ENCODE results near the gene NLRP6.

NLRP6 gene

GRCh38 chr11:240315-240714 is 37.9 kb upstream of the NLRP6 start:
- ATAC-seq, result no peak
- TF ChIP-seq ZNF70 (CRISPR knock-in tag; IDR thresholded peaks at IDR 0.05) (no peak), CSDC2 (CRISPR knock-in tag; IDR thresholded peaks at IDR 0.05) (no peak), ESRRG (CRISPR knock-in tag; IDR thresholded peaks at IDR 0.05) (no peak), ISL1 (CRISPR knock-in tag; IDR thresholded peaks at IDR 0.05) (no peak), BACH2 (CRISPR knock-in tag; IDR thresholded peaks at IDR 0.05; ENCODE audit: borderline replicate concordance) (no peak), ZNF565 (CRISPR knock-in tag; conservative IDR thresholded peaks at IDR 0.05; ENCODE audit: low read depth) (no peak), OSR1 (CRISPR knock-in tag; IDR thresholded peaks at IDR 0.05) (no peak), GLIS3 (CRISPR knock-in tag; IDR thresholded peaks at IDR 0.05) (no peak), PPARA (CRISPR knock-in tag; IDR thresholded peaks at IDR 0.05; ENCODE audit: borderline replicate concordance) (no peak), TCF4 (CRISPR knock-in tag; IDR thresholded peaks at IDR 0.05; ENCODE audit: borderline replicate concordance) (no peak), RARB (CRISPR knock-in tag; IDR thresholded peaks at IDR 0.05) (no peak), ZNF8 (CRISPR knock-in tag; IDR thresholded peaks at IDR 0.05) (no peak), TOX (CRISPR knock-in tag; IDR thresholded peaks at IDR 0.05; ENCODE audit: borderline replicate concordance) (no peak), ZC3H10 (CRISPR knock-in tag; IDR thresholded peaks at IDR 0.05) (no peak), ARNTL (CRISPR knock-in tag; IDR thresholded peaks at IDR 0.05; ENCODE audit: borderline replicate concordance, low read depth) (no peak), SNAI2 (CRISPR knock-in tag; IDR thresholded peaks at IDR 0.05) (no peak), ZFP3 (CRISPR knock-in tag; IDR thresholded peaks at IDR 0.05) (no peak)
- TF ChIP-seq, protein P1, sequence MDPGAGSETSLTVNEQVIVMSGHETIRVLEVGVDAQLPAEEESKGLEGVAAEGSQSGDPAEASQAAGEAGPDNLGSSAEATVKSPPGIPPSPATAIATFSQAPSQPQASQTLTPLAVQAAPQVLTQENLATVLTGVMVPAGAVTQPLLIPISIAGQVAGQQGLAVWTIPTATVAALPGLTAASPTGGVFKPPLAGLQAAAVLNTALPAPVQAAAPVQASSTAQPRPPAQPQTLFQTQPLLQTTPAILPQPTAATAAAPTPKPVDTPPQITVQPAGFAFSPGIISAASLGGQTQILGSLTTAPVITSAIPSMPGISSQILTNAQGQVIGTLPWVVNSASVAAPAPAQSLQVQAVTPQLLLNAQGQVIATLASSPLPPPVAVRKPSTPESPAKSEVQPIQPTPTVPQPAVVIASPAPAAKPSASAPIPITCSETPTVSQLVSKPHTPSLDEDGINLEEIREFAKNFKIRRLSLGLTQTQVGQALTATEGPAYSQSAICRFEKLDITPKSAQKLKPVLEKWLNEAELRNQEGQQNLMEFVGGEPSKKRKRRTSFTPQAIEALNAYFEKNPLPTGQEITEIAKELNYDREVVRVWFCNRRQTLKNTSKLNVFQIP (CRISPR knock-in tag; IDR thresholded peaks at IDR 0.05; ENCODE audit: borderline replicate concordance, low read depth), result no peak
- TF ChIP-seq, protein P2, sequence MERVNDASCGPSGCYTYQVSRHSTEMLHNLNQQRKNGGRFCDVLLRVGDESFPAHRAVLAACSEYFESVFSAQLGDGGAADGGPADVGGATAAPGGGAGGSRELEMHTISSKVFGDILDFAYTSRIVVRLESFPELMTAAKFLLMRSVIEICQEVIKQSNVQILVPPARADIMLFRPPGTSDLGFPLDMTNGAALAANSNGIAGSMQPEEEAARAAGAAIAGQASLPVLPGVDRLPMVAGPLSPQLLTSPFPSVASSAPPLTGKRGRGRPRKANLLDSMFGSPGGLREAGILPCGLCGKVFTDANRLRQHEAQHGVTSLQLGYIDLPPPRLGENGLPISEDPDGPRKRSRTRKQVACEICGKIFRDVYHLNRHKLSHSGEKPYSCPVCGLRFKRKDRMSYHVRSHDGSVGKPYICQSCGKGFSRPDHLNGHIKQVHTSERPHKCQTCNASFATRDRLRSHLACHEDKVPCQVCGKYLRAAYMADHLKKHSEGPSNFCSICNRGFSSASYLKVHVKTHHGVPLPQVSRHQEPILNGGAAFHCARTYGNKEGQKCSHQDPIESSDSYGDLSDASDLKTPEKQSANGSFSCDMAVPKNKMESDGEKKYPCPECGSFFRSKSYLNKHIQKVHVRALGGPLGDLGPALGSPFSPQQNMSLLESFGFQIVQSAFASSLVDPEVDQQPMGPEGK (CRISPR knock-in tag; IDR thresholded peaks at IDR 0.05; ENCODE audit: borderline replicate concordance), result no peak
- TF ChIP-seq, protein P3, sequence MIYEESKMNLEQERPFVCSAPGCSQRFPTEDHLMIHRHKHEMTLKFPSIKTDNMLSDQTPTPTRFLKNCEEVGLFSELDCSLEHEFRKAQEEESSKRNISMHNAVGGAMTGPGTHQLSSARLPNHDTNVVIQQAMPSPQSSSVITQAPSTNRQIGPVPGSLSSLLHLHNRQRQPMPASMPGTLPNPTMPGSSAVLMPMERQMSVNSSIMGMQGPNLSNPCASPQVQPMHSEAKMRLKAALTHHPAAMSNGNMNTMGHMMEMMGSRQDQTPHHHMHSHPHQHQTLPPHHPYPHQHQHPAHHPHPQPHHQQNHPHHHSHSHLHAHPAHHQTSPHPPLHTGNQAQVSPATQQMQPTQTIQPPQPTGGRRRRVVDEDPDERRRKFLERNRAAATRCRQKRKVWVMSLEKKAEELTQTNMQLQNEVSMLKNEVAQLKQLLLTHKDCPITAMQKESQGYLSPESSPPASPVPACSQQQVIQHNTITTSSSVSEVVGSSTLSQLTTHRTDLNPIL (CRISPR knock-in tag; IDR thresholded peaks at IDR 0.05; ENCODE audit: low read depth), result no peak

- ATAC-seq, result no peak
Observed at GRCh38 chr11:241634-242033, 36.6 kb upstream of the NLRP6 start.

DNA sequence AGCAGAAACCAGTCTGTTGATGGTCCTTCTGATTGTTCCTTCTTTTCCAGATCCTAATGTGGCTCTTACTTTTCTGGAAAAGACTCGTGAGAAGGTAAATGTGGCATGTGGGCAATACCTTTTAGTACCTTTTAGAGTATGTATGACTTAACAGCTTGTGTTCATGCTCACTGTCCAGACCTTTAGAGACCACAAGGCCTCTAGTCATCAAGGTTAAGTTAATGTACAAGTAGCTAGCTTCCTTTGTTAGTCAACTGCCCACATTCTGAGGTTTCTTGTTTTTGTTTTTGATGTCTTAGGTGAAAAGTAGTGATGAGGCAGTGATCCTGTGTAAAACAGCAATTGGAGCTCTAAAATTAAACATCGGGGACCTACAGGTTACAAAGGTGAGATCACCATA is 33.8 kb upstream of the NLRP6 start:
- TF ChIP-seq BACH2 (CRISPR knock-in tag; IDR thresholded peaks at IDR 0.05; ENCODE audit: borderline replicate concordance) (no peak), ZNF70 (CRISPR knock-in tag; IDR thresholded peaks at IDR 0.05) (no peak), ZNF8 (CRISPR knock-in tag; IDR thresholded peaks at IDR 0.05) (no peak), TCF4 (CRISPR knock-in tag; IDR thresholded peaks at IDR 0.05; ENCODE audit: borderline replicate concordance) (no peak), RARB (CRISPR knock-in tag; IDR thresholded peaks at IDR 0.05) (no peak), TOX (CRISPR knock-in tag; IDR thresholded peaks at IDR 0.05; ENCODE audit: borderline replicate concordance) (no peak), ESRRG (CRISPR knock-in tag; IDR thresholded peaks at IDR 0.05) (no peak), ZFP30 (CRISPR knock-in tag; IDR thresholded peaks at IDR 0.05) (no peak), GLIS3 (CRISPR knock-in tag; IDR thresholded peaks at IDR 0.05) (no peak), PPARA (CRISPR knock-in tag; IDR thresholded peaks at IDR 0.05; ENCODE audit: borderline replicate concordance) (no peak), OSR1 (CRISPR knock-in tag; IDR thresholded peaks at IDR 0.05) (no peak), CSDC2 (CRISPR knock-in tag; IDR thresholded peaks at IDR 0.05) (no peak)
- TF ChIP-seq, protein P1 (CRISPR knock-in tag; IDR thresholded peaks at IDR 0.05; ENCODE audit: borderline replicate concordance, low read depth), result no peak
- no peak for ATAC-seq

More at GRCh38 chr11:241634-242033, 36.6 kb upstream of the NLRP6 start:
- TF ChIP-seq ZFP3 (CRISPR knock-in tag; IDR thresholded peaks at IDR 0.05) (no peak), BACH2 (CRISPR knock-in tag; IDR thresholded peaks at IDR 0.05; ENCODE audit: borderline replicate concordance) (no peak), SNAI2 (CRISPR knock-in tag; IDR thresholded peaks at IDR 0.05) (no peak), PPARA (CRISPR knock-in tag; IDR thresholded peaks at IDR 0.05; ENCODE audit: borderline replicate concordance) (no peak)

- no peak for ATAC-seq
- TF ChIP-seq, protein P2 (CRISPR knock-in tag; IDR thresholded peaks at IDR 0.05; ENCODE audit: borderline replicate concordance), result no peak
- TF ChIP-seq, protein P3 (CRISPR knock-in tag; IDR thresholded peaks at IDR 0.05; ENCODE audit: low read depth), result no peak
- TF ChIP-seq, protein P1 (CRISPR knock-in tag; IDR thresholded peaks at IDR 0.05; ENCODE audit: borderline replicate concordance, low read depth), result no peak
- TF ChIP-seq ZC3H10 (CRISPR knock-in tag; IDR thresholded peaks at IDR 0.05), result no peak
Observed at GRCh38 chr11:249062-249461, 29.1 kb upstream of the NLRP6 start.

Measured in SK-N-SH treated with all-trans-retinoic acid at 6 μM for 48 hours (cell line).